ENCODE measurements around the gene CNTNAP1.

DNA sequence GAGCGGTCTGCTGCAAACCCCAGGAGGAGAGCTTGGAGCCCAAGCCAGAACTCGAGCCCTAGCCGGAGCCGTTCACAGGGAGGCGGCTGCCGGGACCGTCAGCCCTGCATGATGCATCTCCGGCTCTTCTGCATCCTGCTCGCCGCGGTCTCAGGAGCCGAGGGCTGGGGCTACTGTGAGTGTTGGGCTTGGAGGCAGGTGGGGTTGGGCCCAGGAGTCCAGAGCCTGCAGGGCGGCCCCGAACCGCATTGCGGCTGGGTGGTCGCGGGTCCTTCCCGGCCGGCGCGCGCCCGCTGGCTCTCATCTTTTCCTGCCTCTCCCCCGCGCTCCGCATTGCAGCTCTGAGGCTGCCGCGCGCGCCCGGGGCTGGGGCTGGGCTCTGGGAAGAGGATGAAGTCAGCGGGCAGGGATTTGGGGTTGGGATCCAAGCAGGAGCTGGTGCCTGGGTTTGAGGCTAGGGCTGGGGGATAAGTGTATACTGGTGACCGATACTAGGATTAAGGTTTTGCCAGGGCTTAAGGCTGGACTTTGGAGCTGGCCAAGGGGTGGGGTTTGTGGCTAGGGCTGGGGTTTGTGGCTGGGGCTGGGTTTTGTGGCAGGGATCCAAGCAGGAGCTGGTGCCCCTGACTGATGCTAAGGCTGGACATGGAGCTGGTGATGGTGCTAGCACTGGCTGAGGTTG is 532 bp downstream of the CNTNAP1 start:
- TF ChIP-seq, protein P1, sequence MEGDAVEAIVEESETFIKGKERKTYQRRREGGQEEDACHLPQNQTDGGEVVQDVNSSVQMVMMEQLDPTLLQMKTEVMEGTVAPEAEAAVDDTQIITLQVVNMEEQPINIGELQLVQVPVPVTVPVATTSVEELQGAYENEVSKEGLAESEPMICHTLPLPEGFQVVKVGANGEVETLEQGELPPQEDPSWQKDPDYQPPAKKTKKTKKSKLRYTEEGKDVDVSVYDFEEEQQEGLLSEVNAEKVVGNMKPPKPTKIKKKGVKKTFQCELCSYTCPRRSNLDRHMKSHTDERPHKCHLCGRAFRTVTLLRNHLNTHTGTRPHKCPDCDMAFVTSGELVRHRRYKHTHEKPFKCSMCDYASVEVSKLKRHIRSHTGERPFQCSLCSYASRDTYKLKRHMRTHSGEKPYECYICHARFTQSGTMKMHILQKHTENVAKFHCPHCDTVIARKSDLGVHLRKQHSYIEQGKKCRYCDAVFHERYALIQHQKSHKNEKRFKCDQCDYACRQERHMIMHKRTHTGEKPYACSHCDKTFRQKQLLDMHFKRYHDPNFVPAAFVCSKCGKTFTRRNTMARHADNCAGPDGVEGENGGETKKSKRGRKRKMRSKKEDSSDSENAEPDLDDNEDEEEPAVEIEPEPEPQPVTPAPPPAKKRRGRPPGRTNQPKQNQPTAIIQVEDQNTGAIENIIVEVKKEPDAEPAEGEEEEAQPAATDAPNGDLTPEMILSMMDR (IDR thresholded peaks at IDR 0.05): no peak
- peak in 1 of 2 donors; percentile 0 for TF ChIP-seq EP300 (IDR thresholded peaks at IDR 0.05)
- TF ChIP-seq POLR2A (IDR thresholded peaks at IDR 0.05): no peak
